Neuronal stem cell (in vitro differentiated cells): ENCODE measurements around the gene RRM1.

Experiments
- DNase-seq: peaks from one replicate; pipeline ENCODE4 v3.0.0-alpha.2; 2013; ENCODE audit warnings: low spot score
- H2AFZ ChIP-seq: one replicate; pipeline ENCODE4 v1.6.1; 2013; ENCODE audit warnings: mild to moderate bottlenecking, low read length, inconsistent platforms
- H2AK5ac ChIP-seq: 2 replicates; pipeline ENCODE4 v1.6.1; 2013; ENCODE audit warnings: low read depth, mild to moderate bottlenecking, inconsistent platforms, low read length, moderate library complexity, mixed read lengths
- H2BK120ac ChIP-seq: 2 replicates; pipeline ENCODE4 v1.6.1; 2013; ENCODE audit warnings: low read depth, mild to moderate bottlenecking, inconsistent platforms, low read length, moderate library complexity, mixed read lengths
- H2BK12ac ChIP-seq: one replicate; pipeline ENCODE4 v1.6.1; 2013; ENCODE audit warnings: low read length, inconsistent platforms
- H2BK15ac ChIP-seq: 2 replicates; pipeline ENCODE4 v1.6.1; 2013; ENCODE audit warnings: mild to moderate bottlenecking, low read length, inconsistent platforms, mixed read lengths
- H2BK5ac ChIP-seq: one replicate; pipeline ENCODE4 v1.6.1; 2013; ENCODE audit warnings: inconsistent platforms, mild to moderate bottlenecking, low read length, moderate library complexity
- H3K14ac ChIP-seq: one replicate; pipeline ENCODE4 v1.6.1; 2013; ENCODE audit warnings: low read length, inconsistent platforms
- H3K18ac ChIP-seq: 2 replicates; pipeline ENCODE4 v1.6.1; 2013; ENCODE audit warnings: low read length, inconsistent platforms
- H3K23ac ChIP-seq: 2 replicates; pipeline ENCODE4 v1.6.1; 2013; ENCODE audit warnings: low read depth, mild to moderate bottlenecking, mixed read lengths, low read length, inconsistent platforms; ENCODE audit not compliant: poor library complexity
- H3K27ac ChIP-seq: replicated peaks from 3 replicates; pipeline ENCODE4 v1.5.1; 2013; ENCODE audit warnings: low read length, inconsistent platforms
- H3K27me3 ChIP-seq, 3 experiments: 2 replicates each; pipeline ENCODE4 v1.6.1; 2013; ENCODE audit warnings: low read length in 3 of 3, mild to moderate bottlenecking in 2 of 3, inconsistent platforms in 1 of 3, low read depth in 1 of 3, mixed read lengths in 1 of 3, moderate library complexity in 1 of 3; ENCODE audit not compliant: control insufficient read depth in 3 of 3, insufficient read depth in 3 of 3
- H3K36me3 ChIP-seq, 2 donors: replicated peaks in 1 of 2; 2 replicates each; pipeline ENCODE4 v1.6.1; 2013; ENCODE audit warnings: low read length in 2 of 2; ENCODE audit not compliant: control insufficient read depth in 2 of 2, insufficient read depth in 2 of 2
- H3K4ac ChIP-seq: 2 replicates; pipeline ENCODE4 v1.6.1; 2013; ENCODE audit warnings: inconsistent platforms, mild to moderate bottlenecking, low read length, moderate library complexity
- H3K4me1 ChIP-seq, 2 donors: 1 replicate in 1 of 2; 2 replicates in 1 of 2; pipeline ENCODE4 v1.6.1; 2013; ENCODE audit warnings: low read length in 2 of 2, low read depth in 1 of 2; ENCODE audit not compliant: control insufficient read depth in 2 of 2, insufficient read depth in 1 of 2
- H3K4me2 ChIP-seq: one replicate; pipeline ENCODE4 v1.6.1; 2013; ENCODE audit warnings: mild to moderate bottlenecking, low read length, inconsistent platforms; ENCODE audit not compliant: insufficient read depth, poor library complexity, severe bottlenecking
- H3K4me3 ChIP-seq, 2 donors: 2 replicates each; pipeline ENCODE4 v1.5.1; 2013; ENCODE audit warnings: low read length in 2 of 2, mild to moderate bottlenecking in 2 of 2, inconsistent platforms in 1 of 2, moderate library complexity in 1 of 2
- H3K79me1 ChIP-seq: one replicate; pipeline ENCODE4 v1.6.1; 2013; ENCODE audit warnings: low read depth, mild to moderate bottlenecking, inconsistent platforms, low read length, moderate library complexity
- H3K9ac ChIP-seq: one replicate; pipeline ENCODE4 v1.6.1; 2013; ENCODE audit warnings: mild to moderate bottlenecking, low read depth, low read length, inconsistent platforms; ENCODE audit not compliant: poor library complexity
- H3K9me3 ChIP-seq, 2 donors: replicated peaks in 1 of 2; 2 replicates each; pipeline versions ENCODE3 to v1.6.1; 2013; ENCODE audit warnings: low read length in 2 of 2, mild to moderate bottlenecking in 2 of 2, inconsistent platforms in 1 of 2, low read depth in 1 of 2, mixed read lengths in 1 of 2, moderate library complexity in 1 of 2; ENCODE audit not compliant: control insufficient read depth in 2 of 2, insufficient read depth in 1 of 2
- H4K8ac ChIP-seq: one replicate; pipeline ENCODE4 v1.6.1; 2013; ENCODE audit warnings: low read depth, mild to moderate bottlenecking, inconsistent platforms, low read length, moderate library complexity
- H4K91ac ChIP-seq: one replicate; pipeline ENCODE4 v1.6.1; 2013; ENCODE audit warnings: low read length, low read depth, mild to moderate bottlenecking, inconsistent platforms; ENCODE audit not compliant: poor library complexity
- WGBS, 2 donors: extraction: QIAGEN DNeasy Blood & Tissue Kit; methylation state at CpG; one replicate each; pipeline ENCODE4 v1.1.7; 2013; ENCODE audit warnings: missing lambda C conversion rate in 2 of 2, mixed read lengths in 1 of 2; ENCODE audit not compliant: insufficient read length in 2 of 2, insufficient replicate concordance in 1 of 2; ENCODE audit errors: extremely low coverage in 2 of 2; 5-methylcytosine and 5-hydroxymethylcytosine counted together

Gene RRM1

GRCh38 chr11:4093519-4094347, 866 bp upstream of the RRM1 start:
- no peak for DNase-seq
- H4K91ac ChIP-seq = no peak overlapping the region

DNA sequence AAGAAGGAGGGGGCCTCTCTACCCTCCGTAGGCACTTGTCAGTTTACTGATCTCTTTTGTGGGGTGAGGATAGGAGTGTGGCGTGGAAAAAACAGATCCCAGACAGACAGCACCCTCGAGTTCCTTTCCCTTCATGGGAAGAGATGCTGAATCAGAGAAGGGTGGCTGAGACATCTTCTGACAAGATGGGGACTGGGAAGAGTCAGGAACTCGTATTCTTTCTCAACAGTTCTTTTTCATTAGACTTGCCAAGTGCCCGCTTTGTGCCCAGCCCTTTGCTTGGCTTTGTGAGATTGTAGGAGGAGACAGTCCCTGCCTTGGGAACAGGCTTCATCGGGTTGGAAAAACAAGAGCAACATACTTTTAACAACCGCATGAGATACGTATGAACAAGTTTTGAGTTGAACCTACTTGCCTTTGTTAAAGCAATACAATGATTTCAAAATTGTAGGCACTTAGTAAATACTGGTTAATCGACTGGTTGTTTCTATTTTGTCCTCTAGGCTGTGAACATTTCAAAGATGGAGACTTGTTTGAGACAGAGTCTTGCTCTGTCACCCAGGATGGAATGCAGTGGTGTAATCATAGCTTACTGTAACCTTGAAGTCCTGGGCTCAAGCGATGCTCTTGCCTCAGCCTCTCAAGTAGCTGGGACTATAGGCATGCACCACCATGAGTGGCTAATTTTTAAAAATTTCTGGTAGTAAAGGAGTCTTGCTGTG, 1.1 kb downstream of the RRM1 start:
- Histone ChIP-seq H3K23ac (no peak overlapping the region), H3K4ac (no peak overlapping the region), H4K91ac (no peak overlapping the region), H2BK15ac (no peak overlapping the region), H3K27ac (no peak overlapping the region), H2AK5ac (no peak overlapping the region), H3K14ac (no peak overlapping the region), H3K9ac (peak overlapping the region; percentile 66), H2BK5ac (no peak overlapping the region), H3K9me3 (no peaks in the 10 kb centered on the region), H3K79me1 (peaks cover 2% of the 10 kb centered on the region), H3K4me3 (peak overlapping the region; percentile 87 to 90), H2BK120ac (no peak overlapping the region), H3K18ac (no peak overlapping the region), H4K8ac (no peak overlapping the region), H3K4me2 (peak overlapping the region; percentile 54), H2BK12ac (no peak overlapping the region), H2AFZ (peak overlapping the region; percentile 91), H3K4me1 (peaks cover 4 to 7% of the 10 kb centered on the region in 2 donors), H3K27me3 (no peaks in the 10 kb centered on the region), H3K36me3 (peaks cover 0 to 48% of the 10 kb centered on the region in 2 donors)
- no peak for DNase-seq
- WGBS, 2 donors = no CpG with 5 or more reads among the region's 10 CpGs

More at GRCh38 chr11:4093519-4094347, 866 bp upstream of the RRM1 start:
- H3K23ac ChIP-seq = peak overlapping the region; percentile 52
- no peak overlapping the region for H3K4ac ChIP-seq
- H2AK5ac ChIP-seq = peak overlapping the region; percentile 47
- H3K4me3 ChIP-seq = peak overlapping the region; percentile 75 to 87
- peaks cover 0 to 33% of the 10 kb centered on the region in 2 donors for H3K36me3 ChIP-seq
- peak overlapping the region; percentile 81 for H3K18ac ChIP-seq
- peak overlapping the region; percentile 74 for H3K4me2 ChIP-seq
- H3K27me3 ChIP-seq = no peaks in the 10 kb centered on the region
- H3K79me1 ChIP-seq = peaks cover 2% of the 10 kb centered on the region
- H2BK5ac ChIP-seq = no peak overlapping the region
- no peak overlapping the region for H3K27ac ChIP-seq
- WGBS, 2 donors = no CpG with 5 or more reads among the region's 25 CpGs
- H2BK12ac ChIP-seq = no peak overlapping the region
- no peak overlapping the region for H4K8ac ChIP-seq
- no peak overlapping the region for H3K9ac ChIP-seq
- peak overlapping the region; percentile 86 for H2AFZ ChIP-seq
- no peak overlapping the region for H2BK15ac ChIP-seq
- no peak overlapping the region for H2BK120ac ChIP-seq
- peaks cover 2 to 7% of the 10 kb centered on the region in 2 donors for H3K4me1 ChIP-seq
- no peak overlapping the region for H3K14ac ChIP-seq
- no peaks in the 10 kb centered on the region for H3K9me3 ChIP-seq

GRCh38 chr11:4098026-4098621, 3.5 kb downstream of the RRM1 start:
- Histone ChIP-seq H3K14ac (no peak overlapping the region), H2BK5ac (no peak overlapping the region), H3K4ac (no peak overlapping the region), H3K27ac (no peak overlapping the region), H3K18ac (no peak overlapping the region), H2AFZ (no peak overlapping the region), H3K4me3 (no peak overlapping the region), H3K4me2 (no peak overlapping the region), H3K79me1 (peaks cover 2% of the 10 kb centered on the region), H2AK5ac (no peak overlapping the region), H3K9ac (no peak overlapping the region), H2BK120ac (no peak overlapping the region), H3K27me3 (no peaks in the 10 kb centered on the region), H2BK15ac (no peak overlapping the region), H3K4me1 (peaks cover 6 to 7% of the 10 kb centered on the region in 2 donors), H4K91ac (no peak overlapping the region), H4K8ac (no peak overlapping the region), H3K36me3 (peaks cover 0 to 71% of the 10 kb centered on the region in 2 donors), H2BK12ac (no peak overlapping the region), H3K9me3 (no peaks in the 10 kb centered on the region), H3K23ac (no peak overlapping the region)
- WGBS, 2 donors = no CpG with 5 or more reads among the region's 4 CpGs
- DNase-seq = no peak

- Histone ChIP-seq H3K4me2 (no peak overlapping the region), H3K36me3 (peaks cover 14 to 96% of the 10 kb centered on the region in 2 donors), H2BK120ac (no peak overlapping the region), H2AK5ac (no peak overlapping the region), H4K8ac (no peak overlapping the region), H3K4me3 (no peak overlapping the region), H2BK12ac (no peak overlapping the region), H3K18ac (no peak overlapping the region), H3K9ac (no peak overlapping the region), H3K4me1 (peaks cover 0 to 4% of the 10 kb centered on the region in 2 donors), H3K27me3 (no peaks in the 10 kb centered on the region), H3K79me1 (peaks cover 7% of the 10 kb centered on the region), H2BK5ac (no peak overlapping the region), H4K91ac (no peak overlapping the region), H3K23ac (no peak overlapping the region), H3K27ac (no peak overlapping the region), H2BK15ac (no peak overlapping the region), H3K14ac (no peak overlapping the region), H2AFZ (no peak overlapping the region), H3K9me3 (no peaks in the 10 kb centered on the region), H3K4ac (no peak overlapping the region)
- DNase-seq = no peak
- WGBS, 2 donors = no CpG with 5 or more reads among the region's 4 CpGs
These were observed 8.1 kb downstream of the RRM1 start for GRCh38 chr11:4102711-4103110.
